Endodermal cell (in vitro differentiated cells): ENCODE measurements around the gene CYP2R1. TPM values are rescaled to one million over a fixed set of nuclear protein-coding genes. Genes with fewer than 3 reads are reported as not detected.

Source experiments
- DNase-seq: peaks from one replicate; pipeline ENCODE4 v3.0.0-alpha.2; 2017
- H3K27ac ChIP-seq: 2 replicates; pipeline ENCODE4 v1.5.1; 2013; ENCODE audit warnings: mild to moderate bottlenecking, low read depth, low read length, moderate library complexity
- H3K27me3 ChIP-seq: 2 replicates; pipeline ENCODE4 v1.6.1; 2013; ENCODE audit warnings: mild to moderate bottlenecking, low read length, moderate library complexity; ENCODE audit not compliant: insufficient read depth, control insufficient read depth, poor library complexity, severe bottlenecking
- H3K36me3 ChIP-seq: 2 replicates; pipeline ENCODE4 v1.7.0; 2013; ENCODE audit warnings: mild to moderate bottlenecking, low read length, moderate library complexity; ENCODE audit not compliant: control insufficient read depth, insufficient read depth
- H3K4me1 ChIP-seq: one replicate; pipeline ENCODE4 v1.7.0; 2013; ENCODE audit warnings: low read length; ENCODE audit not compliant: control insufficient read depth, insufficient read depth
- H3K4me3 ChIP-seq: 2 replicates; pipeline ENCODE4 v1.5.1; 2013; ENCODE audit warnings: mild to moderate bottlenecking, low read length, moderate library complexity
- H3K9ac ChIP-seq: 2 replicates; pipeline ENCODE4 v1.6.1; 2013; ENCODE audit warnings: mild to moderate bottlenecking, low read length, moderate library complexity; ENCODE audit not compliant: poor library complexity, severe bottlenecking; ENCODE audit errors: extremely low read depth
- H3K9me3 ChIP-seq: 2 replicates; pipeline ENCODE4 v1.6.1; 2013; ENCODE audit warnings: mild to moderate bottlenecking, low read length, moderate library complexity; ENCODE audit not compliant: control insufficient read depth
- H3K27ac Mint-ChIP-seq: 2 replicates; pipeline ENCODE4 v1.8.0; 2020; ENCODE audit warnings: mixed read lengths
- H3K27me3 Mint-ChIP-seq: 2 replicates; pipeline ENCODE4 v1.8.0; 2021; ENCODE audit warnings: mild to moderate bottlenecking, mixed read lengths; ENCODE audit not compliant: insufficient read depth
- H3K36me3 Mint-ChIP-seq: 2 replicates; pipeline ENCODE4 v1.8.0; 2020; ENCODE audit warnings: low read depth, mixed read lengths
- H3K4me1 Mint-ChIP-seq: 2 replicates; pipeline ENCODE4 v1.8.0; 2020; ENCODE audit warnings: mixed read lengths
- H3K4me3 Mint-ChIP-seq: 2 replicates; pipeline ENCODE4 v1.8.0; 2020; ENCODE audit warnings: mild to moderate bottlenecking, moderate library complexity, mixed read lengths
- H3K9me3 Mint-ChIP-seq: 2 replicates; pipeline ENCODE4 v1.8.0; 2020; ENCODE audit warnings: mild to moderate bottlenecking, mixed read lengths
- WGBS, 2 experiments: methylation state at CpG; one replicate each; pipeline versions ENCODE4 v1.1.5 to v1.1.7; 2013; ENCODE audit warnings: missing lambda C conversion rate in 2 of 2, mixed read lengths in 1 of 2; ENCODE audit not compliant: insufficient coverage in 1 of 2, insufficient read length in 1 of 2; 5-methylcytosine and 5-hydroxymethylcytosine counted together
- total RNA-seq, 2 donors: library from RNA; stranded (reverse); fragmentation: NEBNext Ultra II Directional in 1 of 2; extraction: Animal tissue kit (Norgen Biotek cat#: 25700) in 1 of 2; gene quantifications; 2 replicates in 1 of 2; 3 replicates in 1 of 2; pipeline ENCODE4 v1.2.1, GENCODE V29; 2021
- TF ChIP-seq, protein P1 (sequence below): fragments of 200-600 bp; sonication (generic); conservative IDR thresholded peaks from 2 replicates; pipeline ENCODE4 v1.5.0; 2021; ENCODE audit warnings: antibody characterized with exemption, mild to moderate bottlenecking

Gene CYP2R1
- total RNA-seq, 2 donors from 2014 or later: 10.4 to 12.4 TPM

- peaks cover 14% of the 10 kb centered on the region for H3K9me3 ChIP-seq
- no peaks in the 10 kb centered on the region for H3K36me3 ChIP-seq
- H3K27ac ChIP-seq: no peak overlapping the region
- Mint-ChIP-seq H3K27ac (no peak overlapping the region), H3K4me1 (no peaks in the 10 kb centered on the region), H3K36me3 (peaks cover 7% of the 10 kb centered on the region), H3K4me3 (no peak overlapping the region), H3K9me3 (peaks cover 14% of the 10 kb centered on the region), H3K27me3 (no peaks in the 10 kb centered on the region)
- DNase-seq: no peak
- WGBS, 2 experiments: no CpG with 5 or more reads among the region's 1 CpG
- no peak overlapping the region for H3K9ac ChIP-seq
- no peaks in the 10 kb centered on the region for H3K4me1 ChIP-seq
- no peaks in the 10 kb centered on the region for H3K27me3 ChIP-seq
- TF ChIP-seq, protein P1, sequence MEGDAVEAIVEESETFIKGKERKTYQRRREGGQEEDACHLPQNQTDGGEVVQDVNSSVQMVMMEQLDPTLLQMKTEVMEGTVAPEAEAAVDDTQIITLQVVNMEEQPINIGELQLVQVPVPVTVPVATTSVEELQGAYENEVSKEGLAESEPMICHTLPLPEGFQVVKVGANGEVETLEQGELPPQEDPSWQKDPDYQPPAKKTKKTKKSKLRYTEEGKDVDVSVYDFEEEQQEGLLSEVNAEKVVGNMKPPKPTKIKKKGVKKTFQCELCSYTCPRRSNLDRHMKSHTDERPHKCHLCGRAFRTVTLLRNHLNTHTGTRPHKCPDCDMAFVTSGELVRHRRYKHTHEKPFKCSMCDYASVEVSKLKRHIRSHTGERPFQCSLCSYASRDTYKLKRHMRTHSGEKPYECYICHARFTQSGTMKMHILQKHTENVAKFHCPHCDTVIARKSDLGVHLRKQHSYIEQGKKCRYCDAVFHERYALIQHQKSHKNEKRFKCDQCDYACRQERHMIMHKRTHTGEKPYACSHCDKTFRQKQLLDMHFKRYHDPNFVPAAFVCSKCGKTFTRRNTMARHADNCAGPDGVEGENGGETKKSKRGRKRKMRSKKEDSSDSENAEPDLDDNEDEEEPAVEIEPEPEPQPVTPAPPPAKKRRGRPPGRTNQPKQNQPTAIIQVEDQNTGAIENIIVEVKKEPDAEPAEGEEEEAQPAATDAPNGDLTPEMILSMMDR: no peak
- H3K4me3 ChIP-seq: no peak overlapping the region
These were observed 33.6 kb downstream of the CYP2R1 start for GRCh38 chr11:14858404-14858803.

- Histone ChIP-seq H3K9ac (no peak overlapping the region), H3K9me3 (peaks cover 14% of the 10 kb centered on the region), H3K36me3 (no peaks in the 10 kb centered on the region), H3K4me1 (no peaks in the 10 kb centered on the region), H3K4me3 (no peak overlapping the region), H3K27me3 (no peaks in the 10 kb centered on the region), H3K27ac (no peak overlapping the region)
- peaks cover 11% of the 10 kb centered on the region for H3K9me3 Mint-ChIP-seq
- TF ChIP-seq, protein P1: no peak
- H3K36me3 Mint-ChIP-seq: peaks cover 2% of the 10 kb centered on the region
- WGBS, 2 experiments: 94 to 100% methylated on average over 1 to 2 of the region's 3 CpGs
- H3K27ac Mint-ChIP-seq: no peak overlapping the region
- H3K4me3 Mint-ChIP-seq: no peak overlapping the region
- no peaks in the 10 kb centered on the region for H3K27me3 Mint-ChIP-seq
- no peak for DNase-seq
- H3K4me1 Mint-ChIP-seq: no peaks in the 10 kb centered on the region
These were observed 34.4 kb downstream of the CYP2R1 start for GRCh38 chr11:14857621-14858020.

GRCh38 chr11:14855890-14856289 is 36.1 kb downstream of the CYP2R1 start:
- Mint-ChIP-seq H3K9me3 (peaks cover 11% of the 10 kb centered on the region), H3K36me3 (no peaks in the 10 kb centered on the region), H3K4me1 (no peaks in the 10 kb centered on the region), H3K4me3 (no peak overlapping the region), H3K27me3 (no peaks in the 10 kb centered on the region), H3K27ac (no peak overlapping the region)
- peak overlapping the region; percentile 38 for H3K4me3 ChIP-seq
- no CpG with 5 or more reads among the region's 1 CpG for WGBS, 2 experiments
- no peak overlapping the region for H3K27ac ChIP-seq
- no peak overlapping the region for H3K9ac ChIP-seq
- H3K36me3 ChIP-seq: no peaks in the 10 kb centered on the region
- TF ChIP-seq, protein P1: no peak
- peak; percentile 42 for DNase-seq
- no peaks in the 10 kb centered on the region for H3K4me1 ChIP-seq
- H3K9me3 ChIP-seq: peaks cover 14% of the 10 kb centered on the region
- H3K27me3 ChIP-seq: no peaks in the 10 kb centered on the region
